SK-N-SH (cell line): ENCODE measurements around the gene SETD1A. TPM values are rescaled to one million over a fixed set of nuclear protein-coding genes. Genes with fewer than 3 reads are reported as not detected.

ENCODE experiments used
- CTCF ChIA-PET: fragments of 300-600, 350-600 bp; formaldehyde crosslinking; extraction: SDS; loops from one replicate; lab custom pipeline; 2021; lab: Yijun Ruan, JAX
- POLR2A ChIA-PET: fragments of 350-600 bp; sonication (Branson Sonifier 250); formaldehyde crosslinking; extraction: SDS; loops from one replicate; lab custom pipeline; 2020; ENCODE audit warnings: antibody characterized with exemption, inconsistent platforms; lab: Yijun Ruan, JAX
- DNase-seq: peaks from one replicate; pipeline ENCODE4 v3.0.0; 2012
- H2AFZ ChIP-seq: fragments of 200-600 bp; sonication (generic); 2 replicates; pipeline ENCODE4 v1.8.1; 2016; ENCODE audit warnings: antibody characterized with exemption, mild to moderate bottlenecking, low read depth
- H3F3A ChIP-seq: fragments of 200-600 bp; sonication (generic); replicated peaks from 2 replicates; pipeline ENCODE3; 2016; ENCODE audit warnings: antibody characterized with exemption, mild to moderate bottlenecking; ENCODE audit not compliant: insufficient read depth
- H3K27ac ChIP-seq, 2 experiments: fragments of 200-500 bp in 1 of 2; fragments of 200-600 bp in 1 of 2; sonication (Bioruptor generic) in 1 of 2; sonication (generic), shearing (Covaris generic) in 1 of 2; 2 replicates each; pipeline versions ENCODE4 v1.5.1 to v1.6.1; 2014 to 2016; ENCODE audit warnings: low read depth in 2 of 2, inconsistent platforms in 1 of 2, low read length in 1 of 2, mild to moderate bottlenecking in 1 of 2, mixed read lengths in 1 of 2
- H3K27me3 ChIP-seq: fragments of 200-600 bp; sonication (generic), shearing (Covaris generic); 2 replicates; pipeline ENCODE4 v1.6.1; 2016; ENCODE audit warnings: mixed run types; ENCODE audit not compliant: insufficient read depth
- H3K36me3 ChIP-seq, 2 experiments: fragments of 200-500 bp in 1 of 2; fragments of 200-600 bp in 1 of 2; sonication (Bioruptor generic) in 1 of 2; sonication (generic) in 1 of 2; replicated peaks in 1 of 2; 2 replicates each; pipeline versions ENCODE3 to v1.5.1; 2014 to 2016; ENCODE audit warnings: low read length in 1 of 2, mild to moderate bottlenecking in 1 of 2; ENCODE audit not compliant: insufficient read depth in 2 of 2, control insufficient read depth in 1 of 2
- H3K4me1 ChIP-seq, 2 experiments: fragments of 200-500 bp in 1 of 2; fragments of 200-600 bp in 1 of 2; sonication (Bioruptor generic) in 1 of 2; sonication (generic), shearing (Covaris generic) in 1 of 2; 2 replicates each; pipeline versions ENCODE4 v1.5.1 to v1.6.1; 2014 to 2016; ENCODE audit warnings: low read depth in 1 of 2, low read length in 1 of 2, mixed run types in 1 of 2; ENCODE audit not compliant: insufficient read depth in 2 of 2, control insufficient read depth in 1 of 2
- H3K4me2 ChIP-seq: fragments of 200-600 bp; sonication (generic), shearing (Covaris generic); 2 replicates; pipeline ENCODE4 v1.6.1; 2017; ENCODE audit warnings: mixed run types
- H3K4me3 ChIP-seq, 2 experiments: fragments of 200-500 bp in 1 of 2; fragments of 200-600 bp in 1 of 2; sonication (Bioruptor generic) in 1 of 2; sonication (generic), shearing (Covaris generic) in 1 of 2; 2 replicates each; pipeline versions ENCODE4 v1.5.1 to v1.8.1; 2014 to 2016; ENCODE audit warnings: low read depth in 2 of 2, inconsistent platforms in 1 of 2, low read length in 1 of 2, mild to moderate bottlenecking in 1 of 2, mixed read lengths in 1 of 2, moderate library complexity in 1 of 2
- H3K79me2 ChIP-seq: fragments of 200-600 bp; sonication (generic); 2 replicates; pipeline ENCODE4 v1.8.1; 2017; ENCODE audit warnings: mild to moderate bottlenecking; ENCODE audit not compliant: insufficient read depth
- H3K9ac ChIP-seq: fragments of 200-600 bp; sonication (generic); 2 replicates; pipeline ENCODE4 v1.6.1; 2017; ENCODE audit warnings: mixed run types
- H3K9me2 ChIP-seq: fragments of 200-600 bp; sonication (generic); 2 replicates; pipeline ENCODE4 v1.6.1; 2017; ENCODE audit warnings: mixed run types
- H3K9me3 ChIP-seq: fragments of 200-600 bp; sonication (generic); 2 replicates; pipeline ENCODE4 v1.6.1; 2017; ENCODE audit warnings: mixed run types, mild to moderate bottlenecking, moderate library complexity
- H4K20me1 ChIP-seq: fragments of 200-600 bp; sonication (generic); 2 replicates; pipeline ENCODE4 v1.6.1; 2017; ENCODE audit warnings: mild to moderate bottlenecking, mixed run types; ENCODE audit not compliant: insufficient read depth
- ELF1 ChIP-seq: IDR thresholded peaks from 2 replicates; pipeline ENCODE4 v1.4.0; 2012
- FOXM1 ChIP-seq: IDR thresholded peaks from 2 replicates; pipeline ENCODE4 v1.4.0; 2012; ENCODE audit warnings: low read depth, mild to moderate bottlenecking
- GABPA ChIP-seq: IDR thresholded peaks from 2 replicates; pipeline ENCODE4 v1.4.0; 2012; ENCODE audit warnings: low read depth, mild to moderate bottlenecking
- IRF3 ChIP-seq: fragments of 150-350 bp; IDR thresholded peaks from 2 replicates; pipeline ENCODE4 v1.6.1; 2016; ENCODE audit warnings: mild to moderate bottlenecking, low read depth, low read length
- JUND ChIP-seq: IDR thresholded peaks from 2 replicates; pipeline ENCODE4 v1.4.0; 2012
- NRF1 ChIP-seq: IDR thresholded peaks from 2 replicates; pipeline ENCODE4 v1.6.1; 2012; ENCODE audit warnings: low read depth, mild to moderate bottlenecking, low read length
- RAD21 ChIP-seq: IDR thresholded peaks from 2 replicates; pipeline ENCODE4 v1.6.1; 2012; ENCODE audit warnings: mild to moderate bottlenecking, low read length
- RCOR1 ChIP-seq: fragments of 150-350 bp; IDR thresholded peaks from 2 replicates; pipeline ENCODE4 v1.6.1; 2017; ENCODE audit warnings: antibody characterized with exemption, low read length
- RFX5 ChIP-seq: IDR thresholded peaks from 2 replicates; pipeline ENCODE4 v1.6.1; 2012; ENCODE audit warnings: mild to moderate bottlenecking, improper control_type of control experiment, low read length
- RXRA ChIP-seq: IDR thresholded peaks from 2 replicates; pipeline ENCODE4 v1.4.0; 2012; ENCODE audit warnings: low read depth, mild to moderate bottlenecking, borderline replicate concordance
- SIN3A ChIP-seq: IDR thresholded peaks from 2 replicates; pipeline ENCODE4 v1.6.1; 2012; ENCODE audit warnings: low read depth, mild to moderate bottlenecking, low read length, moderate library complexity, borderline replicate concordance
- SMC3 ChIP-seq: IDR thresholded peaks from 2 replicates; pipeline ENCODE4 v1.6.1; 2012; ENCODE audit warnings: low read depth, low read length, improper control_type of control experiment
- TAF1 ChIP-seq: IDR thresholded peaks from 2 replicates; pipeline ENCODE4 v1.6.1; 2012; ENCODE audit warnings: low read depth, mild to moderate bottlenecking, low read length, moderate library complexity, borderline replicate concordance
- TCF12 ChIP-seq: IDR thresholded peaks from 2 replicates; pipeline ENCODE4 v1.4.0; 2012
- TEAD4 ChIP-seq: IDR thresholded peaks from 2 replicates; pipeline ENCODE4 v1.4.0; 2012; ENCODE audit warnings: mild to moderate bottlenecking, borderline replicate concordance; ENCODE audit not compliant: insufficient read depth
- WGBS: methylation state at CpG from one replicate; pipeline ENCODE4 v1.1.6; 2017; ENCODE audit warnings: low lambda C conversion rate; 5-methylcytosine and 5-hydroxymethylcytosine counted together
- polyA plus RNA-seq, 3 experiments: library from polyadenylated mRNA; depleted of rRNA; stranded (reverse); fragments of >200 nt; gene quantifications; 2 replicates each; pipeline ENCODE4 v1.2.3, GENCODE V29; 2012
- TF ChIP-seq, protein P1 (sequence below): fragments of 200-600 bp; sonication (generic); IDR thresholded peaks from 2 replicates; pipeline ENCODE4 v1.6.1; 2017; ENCODE audit warnings: antibody characterized with exemption, mild to moderate bottlenecking, moderate library complexity
- TF ChIP-seq, protein P2 (sequence below): IDR thresholded peaks from 2 replicates; pipeline ENCODE4 v1.4.0; 2012; ENCODE audit warnings: low read depth, borderline replicate concordance
- TF ChIP-seq, protein P3 (sequence below): IDR thresholded peaks from 2 replicates; pipeline ENCODE4 v1.4.0; 2012; ENCODE audit warnings: low read depth, borderline replicate concordance

SETD1A gene
- polyA plus RNA-seq, 1 of the 3 experiments (the other 2 are of a cell fraction): 6.8 TPM

DNA sequence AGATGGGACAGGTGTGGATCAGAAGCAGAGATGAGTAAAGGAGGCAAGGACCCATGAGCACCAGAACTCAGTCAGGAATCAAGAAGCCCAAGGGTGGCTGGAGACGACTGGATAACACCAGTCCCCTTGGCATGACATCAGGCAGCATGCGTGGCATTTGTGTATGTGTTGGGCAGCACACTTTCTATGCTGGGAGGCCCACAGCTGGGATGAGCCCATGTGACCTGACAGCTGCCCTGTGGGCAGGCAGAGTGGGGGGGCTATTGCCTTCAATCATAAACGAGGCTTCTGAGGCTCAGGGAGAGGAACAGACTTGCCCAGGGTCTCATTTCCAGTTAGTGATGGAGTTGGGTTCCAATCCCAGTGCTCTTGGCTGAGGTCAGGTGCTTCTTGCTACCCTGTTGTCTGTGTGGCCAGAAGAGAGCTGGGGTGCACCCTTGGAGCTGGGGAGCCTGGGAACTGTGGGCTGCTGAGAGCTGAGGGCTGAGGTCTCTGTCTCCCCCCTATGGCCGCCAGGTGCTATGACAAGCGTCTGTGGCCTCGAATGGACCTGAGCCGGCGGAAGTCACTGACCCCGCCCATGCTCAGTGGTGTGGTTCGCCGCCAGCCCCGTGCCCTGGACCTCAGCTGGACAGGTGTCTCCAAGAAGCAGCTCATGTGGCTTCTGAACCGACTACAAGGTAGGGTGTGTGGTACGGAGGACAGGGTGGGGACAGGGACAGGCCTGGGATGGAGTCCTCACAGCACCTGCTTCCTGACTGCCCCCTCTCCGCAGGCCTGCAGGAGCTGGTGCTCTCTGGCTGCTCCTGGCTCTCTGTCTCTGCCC, 15.7 kb upstream of the SETD1A start:
- Histone ChIP-seq H3K9me3 (no peaks in the 10 kb centered on the region), H3K9me2 (no peaks in the 10 kb centered on the region), H3K4me3 (no peak overlapping the region; a peak in 1 of 4 replicates), H3K79me2 (peaks cover 19% of the 10 kb centered on the region; the same call in 1 of the 2 replicates), H3F3A (peaks cover 18% of the 10 kb centered on the region), H3K27ac (no peak overlapping the region; a peak in 2 of 4 replicates), H4K20me1 (0 out of 2 replicates have a peak, but pooled peaks cover 4% of the 10 kb centered on the region), H3K27me3 (no peaks in the 10 kb centered on the region), H3K36me3 (peaks cover 27 to 29% of the 10 kb centered on the region in 2 experiments), H3K9ac (no peak overlapping the region), H3K4me1 (peaks cover 0 to 7% of the 10 kb centered on the region in 2 experiments; a peak in 1 of 4 replicates), H3K4me2 (no peak overlapping the region), H2AFZ (no peak overlapping the region)
- TF ChIP-seq RAD21 (peak; percentile 70), JUND (no peak), SMC3 (peak; percentile 48), RCOR1 (no peak), NRF1 (0 out of 2 replicates have a peak, but pooled peaks have one; percentile 32)
- TF ChIP-seq, protein P1, sequence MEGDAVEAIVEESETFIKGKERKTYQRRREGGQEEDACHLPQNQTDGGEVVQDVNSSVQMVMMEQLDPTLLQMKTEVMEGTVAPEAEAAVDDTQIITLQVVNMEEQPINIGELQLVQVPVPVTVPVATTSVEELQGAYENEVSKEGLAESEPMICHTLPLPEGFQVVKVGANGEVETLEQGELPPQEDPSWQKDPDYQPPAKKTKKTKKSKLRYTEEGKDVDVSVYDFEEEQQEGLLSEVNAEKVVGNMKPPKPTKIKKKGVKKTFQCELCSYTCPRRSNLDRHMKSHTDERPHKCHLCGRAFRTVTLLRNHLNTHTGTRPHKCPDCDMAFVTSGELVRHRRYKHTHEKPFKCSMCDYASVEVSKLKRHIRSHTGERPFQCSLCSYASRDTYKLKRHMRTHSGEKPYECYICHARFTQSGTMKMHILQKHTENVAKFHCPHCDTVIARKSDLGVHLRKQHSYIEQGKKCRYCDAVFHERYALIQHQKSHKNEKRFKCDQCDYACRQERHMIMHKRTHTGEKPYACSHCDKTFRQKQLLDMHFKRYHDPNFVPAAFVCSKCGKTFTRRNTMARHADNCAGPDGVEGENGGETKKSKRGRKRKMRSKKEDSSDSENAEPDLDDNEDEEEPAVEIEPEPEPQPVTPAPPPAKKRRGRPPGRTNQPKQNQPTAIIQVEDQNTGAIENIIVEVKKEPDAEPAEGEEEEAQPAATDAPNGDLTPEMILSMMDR: peak; percentile 83
- ChIA-PET CTCF (interaction anchor here (0.6 to 4.8 kb wide), 27 partner anchors 10 to 238 kb away, joined by 3 to 45 read pairs (median 4); partner anchors contain the start of genes CTF1, FBXL19, ORAI3 and PHKG2), POLR2A (interaction anchor here (0.9 to 1.9 kb wide), 7 partner anchors 8 to 518 kb away, joined by 4 to 5 read pairs (median 4); partner anchors contain the start of genes FUS and SETD1A)
- WGBS: 44% methylated on average over 6 of the region's 15 CpGs
- peak; percentile 90 for DNase-seq

GRCh38 chr16:30942426-30942806, 15.1 kb upstream of the SETD1A start:
- H2AFZ ChIP-seq: no peak overlapping the region
- POLR2A ChIA-PET: interaction anchor here (0.9 to 1.9 kb wide), 7 partner anchors 7 to 518 kb away, joined by 4 to 5 read pairs (median 4); partner anchors contain the start of genes FUS and SETD1A
- CTCF ChIA-PET: interaction anchor here (0.6 to 4.8 kb wide), 22 partner anchors 10 to 195 kb away, joined by 3 to 45 read pairs (median 4); partner anchors contain the start of genes CTF1, FBXL19, ORAI3 and PHKG2

More at GRCh38 chr16:30942426-30942806, 15.1 kb upstream of the SETD1A start:
- no peak overlapping the region; a peak in 1 of 4 replicates for H3K27ac ChIP-seq
- peaks cover 27 to 32% of the 10 kb centered on the region in 2 experiments for H3K36me3 ChIP-seq
- no peaks in the 10 kb centered on the region for H3K9me3 ChIP-seq
- no CpG with 5 or more reads among the region's 4 CpGs for WGBS
- H3K4me2 ChIP-seq: no peak overlapping the region
- peaks cover 0 to 7% of the 10 kb centered on the region in 2 experiments; a peak in 1 of 4 replicates for H3K4me1 ChIP-seq
- peaks cover 18% of the 10 kb centered on the region for H3F3A ChIP-seq
- TF ChIP-seq, protein P2, sequence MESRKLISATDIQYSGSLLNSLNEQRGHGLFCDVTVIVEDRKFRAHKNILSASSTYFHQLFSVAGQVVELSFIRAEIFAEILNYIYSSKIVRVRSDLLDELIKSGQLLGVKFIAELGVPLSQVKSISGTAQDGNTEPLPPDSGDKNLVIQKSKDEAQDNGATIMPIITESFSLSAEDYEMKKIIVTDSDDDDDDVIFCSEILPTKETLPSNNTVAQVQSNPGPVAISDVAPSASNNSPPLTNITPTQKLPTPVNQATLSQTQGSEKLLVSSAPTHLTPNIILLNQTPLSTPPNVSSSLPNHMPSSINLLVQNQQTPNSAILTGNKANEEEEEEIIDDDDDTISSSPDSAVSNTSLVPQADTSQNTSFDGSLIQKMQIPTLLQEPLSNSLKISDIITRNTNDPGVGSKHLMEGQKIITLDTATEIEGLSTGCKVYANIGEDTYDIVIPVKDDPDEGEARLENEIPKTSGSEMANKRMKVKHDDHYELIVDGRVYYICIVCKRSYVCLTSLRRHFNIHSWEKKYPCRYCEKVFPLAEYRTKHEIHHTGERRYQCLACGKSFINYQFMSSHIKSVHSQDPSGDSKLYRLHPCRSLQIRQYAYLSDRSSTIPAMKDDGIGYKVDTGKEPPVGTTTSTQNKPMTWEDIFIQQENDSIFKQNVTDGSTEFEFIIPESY: no peak
- TF ChIP-seq TAF1: no peak
- no peak for TF ChIP-seq FOXM1
- no peak for TF ChIP-seq GABPA
- TF ChIP-seq RFX5: no peak
- no peak for TF ChIP-seq RAD21
- no peak for TF ChIP-seq RXRA
- no peak for TF ChIP-seq SIN3A
- TF ChIP-seq, protein P3, sequence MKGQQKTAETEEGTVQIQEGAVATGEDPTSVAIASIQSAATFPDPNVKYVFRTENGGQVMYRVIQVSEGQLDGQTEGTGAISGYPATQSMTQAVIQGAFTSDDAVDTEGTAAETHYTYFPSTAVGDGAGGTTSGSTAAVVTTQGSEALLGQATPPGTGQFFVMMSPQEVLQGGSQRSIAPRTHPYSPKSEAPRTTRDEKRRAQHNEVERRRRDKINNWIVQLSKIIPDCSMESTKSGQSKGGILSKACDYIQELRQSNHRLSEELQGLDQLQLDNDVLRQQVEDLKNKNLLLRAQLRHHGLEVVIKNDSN: no peak
- no peak for TF ChIP-seq IRF3
- TF ChIP-seq TCF12: no peak
- TF ChIP-seq ELF1: no peak
- no peak for TF ChIP-seq TEAD4
- no peak for TF ChIP-seq RCOR1
- H3K27me3 ChIP-seq: no peaks in the 10 kb centered on the region
- H3K79me2 ChIP-seq: peaks cover 19% of the 10 kb centered on the region; the same call in 1 of the 2 replicates
- H3K9ac ChIP-seq: no peak overlapping the region
- no peaks in the 10 kb centered on the region for H3K9me2 ChIP-seq
- H4K20me1 ChIP-seq: 0 out of 2 replicates have a peak, but pooled peaks cover 4% of the 10 kb centered on the region
- no peak for DNase-seq
- no peak overlapping the region for H3K4me3 ChIP-seq
